ENCODE measurements around the gene C9. TPM values are rescaled to one million over a fixed set of nuclear protein-coding genes. Genes with fewer than 3 reads are reported as not detected.

The C9 gene
- total and polyA plus RNA-seq, 2 donors (not counting 1 experiment from before 2014, with no cell fraction given), result not detected

DNA sequence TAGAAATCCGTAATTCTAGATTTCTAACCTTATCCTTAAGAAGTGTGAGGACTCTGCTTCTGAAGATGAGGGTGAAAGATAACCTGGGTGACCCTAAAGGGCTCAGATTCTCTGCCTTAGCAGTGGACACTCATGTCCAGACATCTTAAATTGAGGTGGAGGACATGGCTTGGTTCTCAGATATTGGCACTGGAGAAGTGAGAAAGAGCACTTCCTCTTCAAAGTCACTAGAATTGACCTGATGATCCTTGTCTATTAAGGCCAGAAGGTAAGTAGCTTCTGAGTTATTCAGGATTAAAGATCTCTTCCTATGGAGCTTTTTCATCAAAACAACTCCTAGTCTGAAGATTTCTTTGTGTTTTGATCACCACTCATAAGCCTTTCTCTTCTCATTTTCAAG is 54.8 kb downstream of the C9 start:
- no peaks in the 10 kb centered on the region for H3K27me3 ChIP-seq (replicated peaks in 1 of 4; ENCODE audit: control extremely low read depth in 1 of 4, control insufficient read depth in 3 of 4, insufficient read depth in 4 of 4, low read length in 3 of 4)
- no peak overlapping the region for H3K9ac ChIP-seq (ENCODE audit: low read length)
- H3K9me3 Mint-ChIP-seq (ENCODE audit: insufficient read depth), result no peaks in the 10 kb centered on the region
- no peaks in the 10 kb centered on the region for H3K4me1 ChIP-seq (ENCODE audit: control insufficient read depth in 2 of 2, insufficient read depth in 2 of 2, low read length in 2 of 2)
- no CpG with 5 or more reads among the region's 1 CpG for WGBS (ENCODE audit: insufficient coverage)
- intact Hi-C loops (cut with micrococcal nuclease), result no loop called here
- CTCF ChIA-PET, result interaction anchor here (0.6 kb wide), 1 partner anchor 93 kb away, joined by 3 read pairs; no protein-coding TSS in a partner anchor
- no peak overlapping the region for H3K27ac Mint-ChIP-seq
- POLR2A ChIA-PET, result no interaction called here
- H3K4me1 Mint-ChIP-seq, result no peaks in the 10 kb centered on the region
- no peak overlapping the region for H3K4me2 ChIP-seq (replicated peaks; ENCODE audit: low read depth, low read length, poor library complexity, severe bottlenecking)
- no peaks in the 10 kb centered on the region for H4K20me1 ChIP-seq (ENCODE audit: control insufficient read depth, insufficient read depth, low read length, poor library complexity, severe bottlenecking)
- H3K27me3 Mint-ChIP-seq, result peaks cover 10% of the 10 kb centered on the region
- no peak overlapping the region for H3K27ac ChIP-seq (ENCODE audit: low read length in 2 of 2)
- DNase-seq (no peak), ATAC-seq (ENCODE audit: low read depth) (no peak)
- no peak overlapping the region for H3K4me3 Mint-ChIP-seq
- no peaks in the 10 kb centered on the region for H3K9me3 ChIP-seq (ENCODE audit: control extremely low read depth in 1 of 3, control insufficient read depth in 2 of 3, insufficient read depth in 1 of 3, low read length in 2 of 3)
- H3K4me3 ChIP-seq (ENCODE audit: control extremely low read depth in 1 of 5, extremely low read depth in 1 of 5, insufficient read depth in 1 of 5, low read depth in 2 of 5, low read length in 4 of 5), result no peak overlapping the region
- no peak overlapping the region for H2AFZ ChIP-seq (ENCODE audit: insufficient read depth, low read depth, low read length, poor library complexity, severe bottlenecking)
- H3K36me3 ChIP-seq (replicated peaks in 1 of 2; ENCODE audit: control extremely low read depth in 1 of 2, control insufficient read depth in 1 of 2, extremely low read depth in 1 of 2, insufficient read depth in 2 of 2, low read length in 1 of 2), result no peaks in the 10 kb centered on the region
- TF ChIP-seq, protein P1, sequence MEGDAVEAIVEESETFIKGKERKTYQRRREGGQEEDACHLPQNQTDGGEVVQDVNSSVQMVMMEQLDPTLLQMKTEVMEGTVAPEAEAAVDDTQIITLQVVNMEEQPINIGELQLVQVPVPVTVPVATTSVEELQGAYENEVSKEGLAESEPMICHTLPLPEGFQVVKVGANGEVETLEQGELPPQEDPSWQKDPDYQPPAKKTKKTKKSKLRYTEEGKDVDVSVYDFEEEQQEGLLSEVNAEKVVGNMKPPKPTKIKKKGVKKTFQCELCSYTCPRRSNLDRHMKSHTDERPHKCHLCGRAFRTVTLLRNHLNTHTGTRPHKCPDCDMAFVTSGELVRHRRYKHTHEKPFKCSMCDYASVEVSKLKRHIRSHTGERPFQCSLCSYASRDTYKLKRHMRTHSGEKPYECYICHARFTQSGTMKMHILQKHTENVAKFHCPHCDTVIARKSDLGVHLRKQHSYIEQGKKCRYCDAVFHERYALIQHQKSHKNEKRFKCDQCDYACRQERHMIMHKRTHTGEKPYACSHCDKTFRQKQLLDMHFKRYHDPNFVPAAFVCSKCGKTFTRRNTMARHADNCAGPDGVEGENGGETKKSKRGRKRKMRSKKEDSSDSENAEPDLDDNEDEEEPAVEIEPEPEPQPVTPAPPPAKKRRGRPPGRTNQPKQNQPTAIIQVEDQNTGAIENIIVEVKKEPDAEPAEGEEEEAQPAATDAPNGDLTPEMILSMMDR (IDR thresholded peaks at IDR 0.05), result no peak
- no peak for TF ChIP-seq EZH2 (IDR thresholded peaks at IDR 0.05; ENCODE audit: borderline replicate concordance, insufficient read depth, low read depth, low read length, poor library complexity, severe bottlenecking)
- no peaks in the 10 kb centered on the region for H3K79me2 ChIP-seq (ENCODE audit: control insufficient read depth, insufficient read depth, low read length)

DNA sequence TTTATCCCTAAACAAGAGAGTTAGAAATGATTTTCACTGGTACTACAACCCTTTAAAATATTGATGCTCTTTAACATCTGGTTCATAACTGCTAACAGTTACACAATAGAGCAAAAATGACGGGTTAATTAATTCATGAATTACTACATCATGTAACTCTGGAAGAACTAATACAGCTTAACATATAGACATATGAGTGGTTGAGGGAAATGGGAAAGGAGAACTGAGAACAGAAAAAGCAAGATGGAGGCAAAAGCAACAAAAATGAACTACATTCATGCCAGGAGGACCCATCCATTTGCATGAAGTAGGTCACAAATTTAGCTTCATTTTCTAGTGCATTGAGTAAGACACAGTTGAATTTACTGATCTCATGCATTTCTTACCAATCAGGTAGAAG is 61.8 kb downstream of the C9 start:
- Histone ChIP-seq H3K36me3 (replicated peaks in 1 of 2; ENCODE audit: control extremely low read depth in 1 of 2, control insufficient read depth in 1 of 2, extremely low read depth in 1 of 2, insufficient read depth in 2 of 2, low read length in 1 of 2) (no peaks in the 10 kb centered on the region), H4K20me1 (ENCODE audit: control insufficient read depth, insufficient read depth, low read length, poor library complexity, severe bottlenecking) (no peaks in the 10 kb centered on the region), H3K79me2 (ENCODE audit: control insufficient read depth, insufficient read depth, low read length) (no peaks in the 10 kb centered on the region), H3K4me3 (ENCODE audit: control extremely low read depth in 1 of 5, extremely low read depth in 1 of 5, insufficient read depth in 1 of 5, low read depth in 2 of 5, low read length in 4 of 5) (no peak overlapping the region), H3K4me1 (ENCODE audit: control insufficient read depth in 2 of 2, insufficient read depth in 2 of 2, low read length in 2 of 2) (no peaks in the 10 kb centered on the region), H3K9ac (ENCODE audit: low read length) (no peak overlapping the region), H3K4me2 (replicated peaks; ENCODE audit: low read depth, low read length, poor library complexity, severe bottlenecking) (no peak overlapping the region), H3K27ac (ENCODE audit: low read length in 2 of 2) (no peak overlapping the region), H3K9me3 (ENCODE audit: control extremely low read depth in 1 of 3, control insufficient read depth in 2 of 3, insufficient read depth in 1 of 3, low read length in 2 of 3) (peaks cover 0 to 5% (median 0%) of the 10 kb centered on the region in 3 donors), H2AFZ (ENCODE audit: insufficient read depth, low read depth, low read length, poor library complexity, severe bottlenecking) (no peak overlapping the region), H3K27me3 (replicated peaks in 1 of 4; ENCODE audit: control extremely low read depth in 1 of 4, control insufficient read depth in 3 of 4, insufficient read depth in 4 of 4, low read length in 3 of 4) (no peaks in the 10 kb centered on the region)
- DNase-seq (no peak), ATAC-seq (ENCODE audit: low read depth) (no peak)
- WGBS (ENCODE audit: insufficient coverage), result no CpG with 5 or more reads among the region's 1 CpG
- peaks cover 9% of the 10 kb centered on the region for H3K27me3 Mint-ChIP-seq
- peaks cover 6% of the 10 kb centered on the region for H3K9me3 Mint-ChIP-seq (ENCODE audit: insufficient read depth)
- TF ChIP-seq, protein P1 (IDR thresholded peaks at IDR 0.05), result no peak
- TF ChIP-seq EZH2 (IDR thresholded peaks at IDR 0.05; ENCODE audit: borderline replicate concordance, insufficient read depth, low read depth, low read length, poor library complexity, severe bottlenecking), result no peak
- ChIA-PET POLR2A (no interaction called here), CTCF (no interaction called here)
- H3K27ac Mint-ChIP-seq, result no peak overlapping the region
- peaks cover 3% of the 10 kb centered on the region for H3K4me1 Mint-ChIP-seq
- no peak overlapping the region for H3K4me3 Mint-ChIP-seq
- intact Hi-C loops (cut with micrococcal nuclease), result no loop called here
